GM21717 (cell line): ENCODE measurements around the gene TGM5.

Experiments used
- ATAC-seq: cut with Tn5 transposase; IDR thresholded peaks from one replicate; pipeline ENCODE4 v1.9.1; 2021; ENCODE audit warnings: mild to moderate bottlenecking, moderate library complexity; ENCODE audit not compliant: unreplicated experiment

TGM5 gene

GRCh38 chr15:43196760-43197548, 69.8 kb downstream of the TGM5 start:
- ATAC-seq: no peak

- ATAC-seq: no peak
Observed at GRCh38 chr15:43194795-43195194, 71.9 kb downstream of the TGM5 start.

- ATAC-seq: no peak
Observed at GRCh38 chr15:43193710-43194109, 73.0 kb downstream of the TGM5 start.

- ATAC-seq: no peak
Observed at GRCh38 chr15:43190178-43190577, 76.5 kb downstream of the TGM5 start.

- no peak for ATAC-seq
Observed at GRCh38 chr15:43189296-43189695, 77.4 kb downstream of the TGM5 start.

- ATAC-seq: no peak
Observed at GRCh38 chr15:43187544-43188155, 79.1 kb downstream of the TGM5 start.

GRCh38 chr15:43186003-43186353, 80.8 kb downstream of the TGM5 start:
- ATAC-seq: no peak

GRCh38 chr15:43185157-43186002, 81.3 kb downstream of the TGM5 start, which contains the start of gene CCNDBP1:
Gene CCNDBP1, plus strand, starts transcription at chr15:43185403. Its CDS starts 96 bp downstream, at chr15:43185499.
- peak; percentile 91 for ATAC-seq

GRCh38 chr15:43184407-43185124, 82.2 kb downstream of the TGM5 start:
- no peak for ATAC-seq

GRCh38 chr15:43183270-43183669, 83.5 kb downstream of the TGM5 start:
- ATAC-seq: no peak
